ENCODE measurements around the gene C17orf100. TPM values are rescaled to one million over a fixed set of nuclear protein-coding genes. Genes with fewer than 3 reads are reported as not detected.

Gene C17orf100
- total RNA-seq, 1 experiment from 2014 or later, result 0.70 TPM

- Histone ChIP-seq H3K4me2 (ENCODE audit: insufficient read depth, insufficient read length, low read length) (no peak overlapping the region), H2AFZ (ENCODE audit: low read length) (no peak overlapping the region), H3T11ph (ENCODE audit: low read length) (no peak overlapping the region), H3K18ac (ENCODE audit: insufficient read length, low read depth, low read length) (no peak overlapping the region), H2BK20ac (ENCODE audit: low read depth, low read length, poor library complexity, severe bottlenecking) (no peak overlapping the region), H3K9ac (ENCODE audit: extremely low read depth, insufficient read length, low read length) (no peak overlapping the region), H3K4ac (ENCODE audit: low read depth, low read length) (no peak overlapping the region), H3K23me2 (ENCODE audit: insufficient read length, low read depth, low read length, poor library complexity, severe bottlenecking) (no peaks in the 10 kb centered on the region), H3K4me1 (ENCODE audit: insufficient read depth, low read length) (no peaks in the 10 kb centered on the region), H2BK5ac (ENCODE audit: insufficient read length, low read length) (no peak overlapping the region), H3K79me1 (ENCODE audit: insufficient read depth, low read depth, low read length, poor library complexity, severe bottlenecking) (no peaks in the 10 kb centered on the region), H2BK120ac (ENCODE audit: low read depth, low read length, poor library complexity, severe bottlenecking) (no peak overlapping the region), H3K79me2 (ENCODE audit: insufficient read depth, low read length) (no peaks in the 10 kb centered on the region), H3K14ac (ENCODE audit: insufficient read depth, low read length) (no peak overlapping the region), H3K27me3 (ENCODE audit: insufficient read depth, low read length) (no peaks in the 10 kb centered on the region), H4K20me1 (ENCODE audit: control insufficient read depth, insufficient read depth, insufficient read length) (no peaks in the 10 kb centered on the region), H4K5ac (ENCODE audit: insufficient read length, low read depth, low read length) (no peak overlapping the region), H4K8ac (replicated peaks; ENCODE audit: insufficient read length, low read depth, low read length) (no peak overlapping the region), H2AK5ac (ENCODE audit: insufficient read length, low read length) (no peak overlapping the region), H3K9me3 (ENCODE audit: control insufficient read depth, low read depth, low read length) (no peaks in the 10 kb centered on the region), H3K23ac (ENCODE audit: insufficient read length, low read depth, low read length) (no peak overlapping the region), H4K91ac (ENCODE audit: insufficient read length, low read depth, low read length) (no peak overlapping the region), H2BK12ac (ENCODE audit: insufficient read length, low read depth, low read length) (no peak overlapping the region), H3K56ac (ENCODE audit: insufficient read length, low read depth, low read length) (no peak overlapping the region), H3K27ac (ENCODE audit: insufficient read length, low read depth, low read length) (no peak overlapping the region), H2BK15ac (ENCODE audit: low read depth, low read length) (no peak overlapping the region)
- Mint-ChIP-seq H3K27ac (no peak overlapping the region), H3K4me3 (no peak overlapping the region), H3K36me3 (ENCODE audit: insufficient read depth in 1 of 3, low read depth in 3 of 3) (no peaks in the 10 kb centered on the region), H3K27me3 (ENCODE audit: low read depth) (peaks cover 25% of the 10 kb centered on the region), H3K4me1 (no peaks in the 10 kb centered on the region), H3K9me3 (no peaks in the 10 kb centered on the region)
- TF ChIP-seq CTCF (conservative IDR thresholded peaks at IDR 0.05), result no peak
- no peak for DNase-seq
- WGBS (ENCODE audit: extremely low coverage, insufficient read length, low lambda C conversion rate), result no CpG with 5 or more reads among the region's 11 CpGs
Observed at GRCh38 chr17:6690641-6691040, 39.1 kb downstream of the C17orf100 start.

Data from H9 (cell line).